HG02678 (cell line): ENCODE data around the gene AJAP1.

Source experiments
- ATAC-seq: cut with Tn5 transposase; IDR thresholded peaks from one replicate; pipeline ENCODE4 v1.9.1; 2021; ENCODE audit warnings: mild to moderate bottlenecking, moderate library complexity; ENCODE audit not compliant: unreplicated experiment

Gene AJAP1

GRCh38 chr1:4762146-4762545 lies 107.7 kb downstream of the AJAP1 start:
- no peak for ATAC-seq

GRCh38 chr1:4767308-4767707 lies 112.9 kb downstream of the AJAP1 start:
- no peak for ATAC-seq

- no peak for ATAC-seq
Observed at GRCh38 chr1:4768553-4768952, 114.1 kb downstream of the AJAP1 start.

- ATAC-seq, result no peak
Observed at GRCh38 chr1:4769516-4770280, 115.3 kb downstream of the AJAP1 start.

- ATAC-seq, result no peak
Observed at GRCh38 chr1:4770713-4771112, 116.3 kb downstream of the AJAP1 start.

- no peak for ATAC-seq
Observed at GRCh38 chr1:4771267-4771666, 116.9 kb downstream of the AJAP1 start.

- ATAC-seq, result no peak
Observed at GRCh38 chr1:4771721-4772120, 117.3 kb downstream of the AJAP1 start.

- ATAC-seq, result no peak
Observed at GRCh38 chr1:4772294-4773010, 118.0 kb downstream of the AJAP1 start.

GRCh38 chr1:4773226-4773625 lies 118.8 kb downstream of the AJAP1 start:
- ATAC-seq, result no peak

- no peak for ATAC-seq
Observed at GRCh38 chr1:4775506-4775905, 121.1 kb downstream of the AJAP1 start.

- no peak for ATAC-seq
Observed at GRCh38 chr1:4778056-4778455, 123.6 kb downstream of the AJAP1 start.

- ATAC-seq, result no peak
Observed at GRCh38 chr1:4781646-4782045, 127.2 kb downstream of the AJAP1 start.

GRCh38 chr1:4784761-4785160 lies 130.4 kb downstream of the AJAP1 start:
- ATAC-seq, result no peak

GRCh38 chr1:4786055-4786454 lies 131.6 kb downstream of the AJAP1 start:
- no peak for ATAC-seq

GRCh38 chr1:4787551-4787950 lies 133.1 kb downstream of the AJAP1 start:
- ATAC-seq, result no peak

GRCh38 chr1:4792565-4792964 lies 138.2 kb downstream of the AJAP1 start:
- no peak for ATAC-seq

- ATAC-seq, result no peak
Observed at GRCh38 chr1:4794020-4794780, 139.8 kb downstream of the AJAP1 start.

- ATAC-seq, result peak; percentile 88
Observed at GRCh38 chr1:4796161-4797015, 142.0 kb downstream of the AJAP1 start.

- ATAC-seq, result no peak
Observed at GRCh38 chr1:4797016-4797410, 142.6 kb downstream of the AJAP1 start.

- ATAC-seq, result no peak
Observed at GRCh38 chr1:4797429-4797828, 143.0 kb downstream of the AJAP1 start.
